HG03066 (cell line): ENCODE results near the gene MAPK11.

ENCODE experiments used
- ATAC-seq: cut with Tn5 transposase; IDR thresholded peaks from one replicate; pipeline ENCODE4 v1.9.1; 2021; ENCODE audit warnings: low read depth; ENCODE audit not compliant: unreplicated experiment

The MAPK11 gene

DNA sequence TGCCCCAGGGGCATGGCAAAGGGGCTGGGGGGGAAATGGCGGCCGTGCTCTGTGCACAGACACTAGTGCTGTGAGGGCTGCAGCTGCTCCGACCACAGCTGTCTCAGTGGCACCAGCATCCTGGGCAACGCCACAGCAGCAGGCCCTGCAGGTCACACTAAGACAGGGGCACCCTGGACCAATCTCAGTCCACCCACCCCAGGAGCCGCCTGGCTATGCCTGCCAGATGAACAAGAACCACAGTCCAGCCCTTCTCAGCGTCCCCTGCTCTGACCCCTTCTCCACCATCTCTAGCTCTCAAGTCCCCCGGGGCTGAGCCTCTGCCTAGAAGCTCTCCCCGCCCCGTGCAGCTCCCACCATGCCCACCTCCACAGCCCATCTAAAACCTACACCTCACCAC is 41.8 kb downstream of the MAPK11 start:
- ATAC-seq: no peak

DNA sequence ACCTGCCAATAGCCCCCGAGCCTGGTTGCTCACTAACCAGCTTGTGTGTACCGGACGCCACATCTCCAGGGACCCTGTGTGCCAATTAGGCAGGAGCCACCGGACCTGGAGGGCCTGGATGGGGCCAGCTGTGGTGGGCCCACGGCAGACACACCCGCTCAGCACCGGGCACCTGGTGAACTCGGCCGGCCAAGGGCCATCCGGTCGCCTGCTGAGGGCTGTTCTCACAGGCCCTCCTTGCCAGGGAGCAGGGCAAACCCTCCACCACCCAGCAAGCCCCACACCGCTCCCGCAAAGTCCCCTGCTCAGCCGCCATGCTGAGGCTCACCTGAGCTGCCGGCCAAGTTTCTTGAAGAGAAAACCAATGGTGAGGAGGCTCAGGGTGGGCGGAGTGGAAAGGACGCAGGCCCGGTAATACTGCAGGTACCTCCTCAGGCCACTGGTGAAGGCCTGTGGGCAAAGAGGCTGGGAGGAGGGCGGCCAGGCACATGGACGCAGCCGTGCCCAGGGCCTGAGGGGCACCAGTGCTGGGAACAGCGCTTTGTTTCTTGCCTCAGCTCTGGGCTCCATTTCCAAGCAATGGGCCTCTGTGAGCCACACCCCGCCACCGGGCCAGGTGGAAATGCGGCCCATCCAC is 42.5 kb downstream of the MAPK11 start:
- no peak for ATAC-seq

DNA sequence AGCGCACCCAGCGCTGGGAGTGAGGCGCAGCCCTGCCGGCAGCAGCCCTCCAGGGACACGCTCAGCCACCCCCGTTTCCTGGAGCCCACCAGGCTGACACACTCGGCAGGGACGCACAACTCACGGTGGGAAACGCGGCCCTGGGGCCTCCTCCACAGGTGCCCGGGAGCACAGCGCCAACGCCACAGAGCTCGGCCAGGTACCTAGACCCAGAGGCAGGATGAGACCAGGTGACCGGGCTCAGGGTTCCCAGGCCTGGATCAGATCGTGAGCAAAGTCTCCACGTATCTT is 43.4 kb downstream of the MAPK11 start:
- no peak for ATAC-seq

DNA sequence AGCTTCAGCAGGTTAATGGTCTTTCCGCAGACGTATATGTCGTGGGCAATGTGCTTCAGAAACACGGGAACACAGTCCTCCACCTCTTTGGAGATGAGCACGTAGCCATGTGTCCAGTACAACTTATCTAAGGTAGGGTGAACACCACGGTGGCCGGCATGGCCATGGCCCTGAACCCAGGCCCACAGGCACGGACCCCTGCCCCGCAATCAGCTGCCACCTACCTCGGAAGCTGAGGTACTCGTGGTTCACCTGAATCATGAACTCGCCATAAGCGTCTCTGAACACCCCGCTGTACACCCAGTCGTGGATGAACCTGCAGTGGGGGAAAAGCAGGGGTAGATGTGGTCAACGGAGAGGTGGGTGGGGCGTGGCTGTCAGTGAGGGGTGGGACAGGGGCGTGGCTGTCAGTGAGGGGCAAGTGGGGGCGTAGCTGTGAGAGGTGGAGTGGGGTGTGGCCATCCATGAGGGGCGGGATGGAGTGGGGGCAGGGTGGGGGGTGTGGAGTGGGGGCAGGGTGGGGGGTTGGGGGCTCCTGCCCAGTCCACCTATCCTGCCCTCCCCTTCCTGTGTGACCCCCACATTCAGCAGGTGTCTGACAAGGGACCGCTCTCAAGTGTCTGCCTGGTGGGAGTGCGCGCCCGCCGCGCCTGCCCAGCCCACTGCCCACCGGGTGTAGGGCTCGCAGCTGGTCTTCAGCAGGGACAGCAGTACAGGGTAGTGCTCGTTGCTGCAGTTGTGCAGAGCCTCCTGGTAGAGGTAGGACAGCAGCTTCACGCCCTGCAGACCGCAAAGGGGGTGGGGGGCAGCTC is 43.9 kb downstream of the MAPK11 start:
- ATAC-seq: no peak

DNA sequence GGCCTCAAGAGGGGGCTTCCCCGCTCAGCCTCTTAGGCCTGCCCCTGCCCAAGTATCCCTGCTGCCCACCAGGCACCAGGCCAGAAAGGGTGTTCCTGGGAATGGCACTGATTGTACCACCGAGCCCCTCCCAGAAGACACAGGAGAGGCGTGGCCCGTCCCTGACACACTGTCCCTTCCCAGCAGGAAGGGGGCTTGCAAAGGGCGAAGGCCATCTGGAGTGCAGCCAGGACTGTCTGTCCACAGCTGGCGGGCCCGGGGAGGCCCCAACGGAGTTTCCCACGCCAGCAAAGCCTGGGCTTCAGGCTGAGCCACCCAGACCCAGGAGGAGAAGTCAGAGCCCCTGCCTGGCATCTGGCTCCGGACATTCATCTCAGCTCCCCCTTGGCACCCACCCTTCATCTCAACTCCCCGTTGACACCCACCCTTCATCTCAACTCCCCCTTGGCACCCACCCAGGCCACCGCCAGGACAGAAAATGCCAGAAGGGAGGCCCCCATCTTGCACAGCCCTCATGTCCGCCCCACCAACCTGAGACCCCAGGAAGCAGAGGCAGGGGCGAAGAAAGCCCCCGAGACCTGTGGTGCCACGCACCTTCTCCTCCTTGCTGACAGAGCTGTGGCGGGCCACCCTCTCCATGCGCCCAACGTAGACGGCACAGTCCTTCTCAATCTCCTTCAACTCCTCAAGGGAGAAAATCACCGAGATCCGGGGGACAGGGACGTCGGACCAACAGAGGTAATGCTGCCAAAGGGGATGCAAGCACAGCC is 44.8 kb downstream of the MAPK11 start:
- ATAC-seq: no peak

DNA sequence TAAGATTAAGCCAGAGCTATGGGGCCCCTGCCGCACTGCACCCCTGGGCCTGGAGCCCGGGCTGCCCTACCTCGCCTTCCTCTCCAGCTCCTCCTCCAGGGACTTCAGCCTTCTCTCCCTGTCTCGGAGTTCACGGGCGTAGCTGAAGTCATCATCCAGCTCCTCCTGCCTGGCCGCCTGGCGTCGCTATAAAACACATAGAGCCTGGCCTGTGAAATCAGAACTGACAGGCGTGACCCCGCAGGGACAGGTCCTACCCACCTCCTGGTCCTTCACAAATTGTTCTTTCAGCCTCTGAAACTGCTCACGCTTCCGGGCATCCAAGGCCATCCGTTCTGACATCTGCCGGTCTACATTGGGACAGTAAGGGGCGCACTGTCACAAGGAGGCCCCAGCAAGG is 46.1 kb downstream of the MAPK11 start:
- no peak for ATAC-seq

DNA sequence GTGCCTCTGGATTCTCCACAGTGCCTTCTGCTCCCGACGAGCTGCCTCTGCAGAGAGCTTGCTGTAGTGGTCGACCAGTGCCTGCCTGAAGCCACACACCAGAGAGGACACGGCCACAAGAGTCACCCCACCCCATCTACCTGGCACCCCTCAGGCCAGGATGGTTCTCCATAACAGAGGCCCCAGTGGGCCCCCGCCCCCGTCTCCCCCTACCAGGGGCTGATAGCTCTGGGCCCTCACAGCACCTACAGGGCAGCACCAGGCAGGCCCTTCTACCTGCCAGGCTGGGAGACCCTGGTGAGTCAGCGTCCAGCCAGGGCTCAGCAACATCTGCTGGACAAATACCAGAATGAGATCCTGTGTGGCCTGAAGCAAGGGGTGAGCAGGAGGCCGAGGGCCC is 47.7 kb downstream of the MAPK11 start:
- no peak for ATAC-seq

DNA sequence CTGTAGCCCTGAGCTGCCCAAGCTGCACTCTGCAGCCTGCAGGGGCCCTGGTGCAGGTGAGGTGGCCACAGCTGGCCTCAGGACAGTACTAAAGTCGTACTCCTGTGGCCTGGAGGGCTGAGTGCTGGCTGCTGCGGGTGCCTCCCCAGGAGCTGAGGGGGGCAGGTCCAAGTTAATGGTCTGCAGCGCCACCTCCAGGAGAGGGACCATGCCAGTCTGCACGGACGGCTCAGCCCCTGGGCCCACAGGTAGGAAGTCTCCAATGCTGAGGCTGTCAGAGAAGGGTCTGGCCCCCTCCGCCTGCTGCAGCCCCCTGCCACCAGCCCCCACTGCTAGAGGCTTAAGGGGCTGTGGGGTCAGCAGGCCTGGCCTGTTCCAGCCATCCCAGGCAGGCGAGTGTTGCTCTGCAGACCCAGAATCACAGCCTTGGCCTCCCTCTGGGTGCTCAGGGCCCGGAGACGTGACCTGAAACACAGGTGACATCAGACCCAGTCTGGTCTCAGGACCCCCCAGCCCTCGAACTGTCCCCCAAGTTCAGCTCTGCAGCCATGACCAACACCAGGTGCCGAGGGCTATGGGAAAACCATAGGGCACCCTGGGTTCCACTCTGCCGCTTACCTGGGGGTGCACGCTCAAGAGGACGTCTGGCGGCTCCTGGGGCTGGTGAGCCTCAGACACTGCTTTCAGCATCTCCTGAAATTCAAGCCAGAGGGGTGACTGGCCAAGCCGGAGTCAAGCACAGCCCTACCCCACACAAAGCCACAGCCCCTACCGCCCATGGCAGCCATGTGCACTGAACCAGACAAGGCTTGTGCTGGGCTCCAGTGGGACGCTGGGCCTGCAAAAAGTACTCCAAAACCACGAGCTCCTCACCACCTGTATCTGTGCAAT is 48.5 kb downstream of the MAPK11 start:
- ATAC-seq: no peak

DNA sequence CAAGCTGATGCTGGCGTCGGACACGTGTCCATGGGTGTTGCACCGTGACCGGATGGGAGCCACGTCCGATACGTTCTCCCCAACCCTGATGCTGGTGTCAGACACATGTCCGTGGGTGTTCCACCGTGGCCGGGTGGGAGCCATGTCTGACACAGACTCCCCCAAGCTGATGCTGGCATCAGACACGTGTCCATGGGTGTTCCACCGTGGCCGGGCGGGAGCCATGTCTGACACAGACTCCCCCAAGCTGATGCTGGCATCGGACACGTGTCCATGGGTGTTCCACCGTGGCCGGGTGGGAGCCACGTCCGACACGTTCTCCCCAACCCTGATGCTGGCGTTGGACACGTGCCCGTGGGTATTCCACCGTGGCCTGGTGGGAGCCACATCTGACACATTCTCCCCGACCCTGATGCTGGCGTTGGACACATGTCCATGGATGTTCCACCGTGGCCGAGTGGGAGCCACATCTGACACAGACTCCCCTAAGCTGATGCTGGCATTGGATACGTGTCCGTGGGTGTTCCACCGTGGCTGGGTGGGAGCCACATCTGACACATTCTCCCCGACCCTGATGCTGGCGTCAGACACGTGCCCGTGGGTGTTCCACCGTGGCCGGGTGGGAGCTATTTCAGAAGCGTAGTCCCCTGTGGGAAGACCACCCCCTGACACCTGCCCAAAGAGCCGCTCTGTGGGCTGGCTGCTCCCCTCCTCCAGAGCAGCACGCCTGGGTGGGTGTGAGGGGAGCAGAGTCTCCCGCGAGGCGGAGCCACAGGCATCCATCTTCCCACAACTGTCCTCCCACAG is 49.4 kb downstream of the MAPK11 start:
- no peak for ATAC-seq

DNA sequence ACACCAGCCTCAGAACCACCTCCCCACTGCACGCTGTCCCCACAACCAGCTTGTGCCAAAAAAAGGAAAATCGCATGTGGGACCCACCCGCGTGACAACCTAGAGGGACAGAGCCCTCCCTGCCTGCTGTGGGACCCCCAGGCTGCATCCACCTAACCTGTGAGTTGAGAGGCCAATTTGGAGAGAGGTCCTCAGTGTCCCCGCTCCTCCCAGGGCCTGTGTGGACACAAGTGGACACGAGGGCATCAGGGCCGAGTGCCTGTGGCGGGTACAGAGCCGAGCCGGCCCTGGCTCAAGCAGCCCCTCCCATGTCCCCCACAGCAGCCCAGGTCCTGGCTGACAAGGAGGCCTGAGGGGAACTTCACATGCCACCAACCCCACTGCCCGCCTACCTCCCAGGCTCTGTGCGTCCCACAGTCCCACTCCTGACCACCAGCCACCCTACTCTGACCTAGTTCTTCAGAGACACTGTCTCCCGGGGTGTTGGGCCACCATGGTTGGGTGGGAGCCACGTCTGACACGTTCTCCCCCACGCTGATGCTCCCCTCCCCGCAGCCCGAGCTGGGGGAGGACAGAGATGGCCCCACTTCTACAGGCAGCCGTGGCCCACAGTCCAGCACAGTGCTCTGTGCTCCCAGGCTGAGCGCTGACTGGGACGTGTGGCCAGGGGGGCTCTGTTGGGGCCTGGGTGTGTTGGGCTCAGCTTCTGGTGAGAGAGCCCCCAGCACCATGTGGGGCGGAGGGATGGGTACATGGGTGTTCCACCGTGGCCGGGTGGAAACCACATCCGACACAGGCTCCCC is 50.2 kb downstream of the MAPK11 start:
- no peak for ATAC-seq

DNA sequence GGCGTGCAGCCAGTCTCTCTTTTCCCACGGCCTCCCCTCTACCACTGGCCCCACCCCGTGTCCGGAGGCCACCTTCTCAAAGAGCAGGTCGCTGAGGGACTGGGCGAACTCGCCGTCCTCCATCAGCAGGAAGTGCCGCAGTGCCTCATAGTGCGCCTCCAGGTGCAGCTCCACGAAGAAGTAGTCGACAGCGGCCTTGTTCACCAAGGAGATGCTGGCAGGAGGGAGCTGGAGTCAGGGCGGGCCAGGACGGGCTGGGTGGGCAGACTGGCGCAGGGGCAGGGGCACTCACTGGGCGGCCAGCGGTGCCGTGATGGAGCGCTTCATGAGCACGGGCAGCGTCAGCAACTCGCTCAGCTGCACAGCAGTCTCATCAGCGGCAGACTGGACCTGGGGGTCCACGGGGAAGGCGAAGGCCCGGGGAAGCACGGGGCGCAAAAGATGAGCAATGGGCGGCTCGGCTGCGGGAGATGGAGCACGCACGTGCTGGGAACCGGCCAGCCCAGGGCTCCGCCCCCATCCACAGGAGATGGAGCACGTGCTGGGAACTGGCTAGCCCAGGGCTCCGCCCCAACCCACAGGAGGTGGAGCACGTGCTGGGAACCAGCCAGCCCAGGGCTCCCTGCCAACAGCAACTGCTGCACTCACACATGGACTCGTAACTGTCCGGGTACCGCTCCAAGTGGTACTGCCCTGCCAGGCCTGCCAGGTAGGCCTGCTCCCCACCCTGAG is 51.0 kb downstream of the MAPK11 start:
- ATAC-seq: no peak

DNA sequence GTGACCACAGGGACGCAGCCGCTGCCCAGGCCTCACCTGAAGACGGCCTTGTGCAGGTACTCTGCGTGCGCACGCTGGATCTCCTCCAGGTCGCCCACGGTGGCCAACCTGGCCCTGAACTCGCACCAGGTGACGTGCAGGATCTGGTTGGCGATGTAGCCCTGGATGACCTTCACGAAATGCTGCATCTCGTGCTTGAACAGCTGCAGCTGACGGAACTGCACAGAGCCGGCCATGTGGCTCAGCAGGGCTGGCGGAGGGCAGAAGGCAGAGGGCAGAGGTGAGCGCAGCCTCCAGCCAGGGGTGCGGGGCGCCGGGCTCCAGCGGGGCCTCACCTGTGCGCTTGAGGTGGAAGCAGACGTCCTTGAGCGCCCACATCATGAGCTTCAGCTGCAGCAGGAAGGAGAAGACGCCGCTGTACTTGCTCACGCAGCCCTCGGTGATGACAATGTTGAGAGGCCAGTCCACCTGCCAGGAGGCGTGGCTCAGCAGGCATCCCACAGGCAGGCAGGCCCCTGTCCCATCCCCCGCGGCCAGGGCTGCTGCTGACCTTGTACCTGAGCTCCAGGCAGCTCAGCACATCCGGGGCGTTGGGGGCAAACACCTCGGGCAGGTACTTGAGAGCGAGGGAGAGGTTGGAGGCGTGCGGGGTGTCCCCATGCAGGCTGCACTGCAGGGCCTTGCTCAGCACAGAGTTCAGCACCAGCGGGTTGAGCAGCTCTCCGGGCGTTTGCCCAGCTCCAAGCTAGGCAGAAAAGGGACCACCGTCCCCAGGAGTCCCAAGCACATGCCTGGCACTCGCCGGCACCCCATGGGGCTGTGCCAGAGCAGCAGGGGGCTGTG is 51.8 kb downstream of the MAPK11 start:
- no peak for ATAC-seq

DNA sequence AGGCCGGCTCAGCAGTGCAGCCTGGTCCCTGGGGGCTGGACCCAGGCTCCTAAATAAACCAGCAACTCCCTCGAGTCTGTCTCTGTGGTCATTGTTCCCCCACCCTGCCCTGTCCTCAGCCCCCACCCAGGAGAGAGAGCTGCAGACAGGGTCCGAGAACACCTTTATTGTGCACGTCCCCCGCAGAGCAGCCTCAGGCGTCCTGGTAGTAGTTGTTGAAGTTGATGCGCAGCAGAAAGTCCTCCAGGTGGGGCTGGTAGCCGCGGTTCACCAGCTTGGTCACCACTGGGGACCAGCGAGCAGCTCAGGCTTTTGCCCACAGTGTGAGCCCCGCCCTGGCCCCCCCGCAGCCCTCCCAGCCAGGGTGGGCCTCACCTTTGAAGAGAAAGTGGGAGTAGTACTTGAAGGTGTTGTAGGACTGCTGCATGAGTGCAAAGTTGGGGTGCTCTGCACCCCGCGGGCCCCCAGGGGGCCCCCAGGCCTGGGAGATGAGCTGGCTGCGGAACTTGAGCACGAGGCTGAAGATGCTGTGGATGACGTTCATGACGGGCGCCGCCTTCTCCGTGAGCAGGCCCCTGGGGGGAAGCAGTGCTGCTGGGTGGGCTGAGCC is 52.5 kb downstream of the MAPK11 start:
- no peak for ATAC-seq

DNA sequence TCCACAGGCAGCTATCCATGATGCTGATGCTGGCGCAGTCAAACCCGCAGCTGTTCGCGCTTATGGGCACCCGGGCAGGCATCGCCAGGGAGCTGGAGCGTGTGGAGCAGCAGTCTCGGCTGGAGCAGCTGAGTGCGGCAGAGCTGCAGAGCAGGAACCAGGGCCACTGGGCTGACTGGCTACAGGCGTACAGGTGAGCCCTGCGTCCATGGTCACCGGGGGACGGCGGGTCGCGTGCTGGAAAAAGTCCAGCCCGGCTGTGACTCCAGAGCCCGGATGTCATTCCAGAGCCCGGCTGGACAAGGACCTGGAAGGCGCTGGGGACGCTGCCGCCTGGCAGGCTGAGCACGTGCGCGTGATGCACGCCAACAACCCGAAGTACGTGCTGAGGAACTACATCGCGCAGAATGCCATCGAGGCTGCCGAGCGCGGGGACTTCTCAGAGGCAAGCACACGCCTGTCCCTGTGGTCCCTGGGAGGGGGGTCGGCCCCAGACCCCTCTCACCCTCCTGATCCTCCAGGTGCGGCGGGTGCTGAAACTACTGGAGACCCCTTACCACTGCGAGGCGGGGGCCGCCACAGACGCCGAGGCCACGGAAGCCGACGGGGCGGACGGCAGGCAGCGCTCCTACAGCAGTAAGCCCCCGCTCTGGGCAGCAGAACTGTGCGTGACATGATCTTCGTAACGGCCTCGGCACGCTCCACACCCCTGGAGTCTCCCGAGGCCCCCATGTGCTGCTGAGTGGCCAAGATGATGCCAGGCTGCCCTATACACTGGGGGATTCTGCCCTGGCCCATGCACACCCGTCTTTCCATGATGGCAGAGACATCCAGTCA is 53.3 kb downstream of the MAPK11 start:
- no peak for ATAC-seq

DNA sequence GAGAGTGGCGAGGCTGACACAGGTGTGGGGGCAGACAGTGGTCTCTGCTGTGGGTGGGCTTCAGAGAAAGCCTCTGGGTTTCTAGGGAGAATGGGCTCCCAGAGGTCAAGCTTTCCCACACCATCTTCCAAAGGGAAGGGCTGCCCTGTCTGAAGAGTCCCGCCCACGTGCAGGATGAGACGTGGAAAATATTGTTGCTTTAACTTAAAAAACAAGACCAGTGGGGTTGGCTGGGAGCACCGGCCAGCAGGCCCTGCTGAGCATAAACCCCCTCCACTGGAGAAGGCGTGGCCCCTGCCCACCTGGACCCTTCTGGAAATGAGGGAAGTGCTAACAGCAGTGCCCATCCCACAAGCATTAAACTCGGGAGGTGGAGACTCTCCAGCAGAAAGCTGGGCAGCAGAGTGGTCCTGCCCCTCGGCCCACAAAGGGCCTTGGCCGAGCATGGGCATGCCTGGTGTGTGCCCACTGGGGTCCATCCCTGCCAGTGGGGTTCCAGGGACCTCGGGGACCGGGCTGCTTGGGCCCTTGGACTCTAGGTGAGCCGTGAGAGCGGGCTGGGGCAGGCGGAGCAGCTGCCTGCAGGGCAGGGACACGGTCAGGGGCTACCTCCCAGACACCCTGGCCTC is 54.0 kb downstream of the MAPK11 start:
- no peak for ATAC-seq
